K562 (cell line): Measurements from ENCODE around the gene NEU3. TPM values are rescaled to one million over a fixed set of nuclear protein-coding genes. Genes with fewer than 3 reads are reported as not detected.

Experiments used
- BCL6 ChIP-seq: fragments of 250-450 bp; sonication (Bioruptor Pico); IDR thresholded peaks from 2 replicates; pipeline ENCODE4 v1.4.0; 2020
- BHLHE40 ChIP-seq: IDR thresholded peaks from 2 replicates; pipeline ENCODE4 v1.6.1; 2011; ENCODE audit warnings: low read length, improper control_type of control experiment
- CAMTA2 ChIP-seq: fragments of 250-450 bp; sonication (Bioruptor Pico); conservative IDR thresholded peaks from 2 replicates; pipeline ENCODE4 v1.5.1; 2022
- ELF4 ChIP-seq: fragments of 450-650 bp; formaldehyde crosslinking; IDR thresholded peaks from 2 replicates; pipeline ENCODE4 v1.4.0; 2022; ENCODE audit warnings: missing genetic modification characterization
- ESRRA ChIP-seq: fragments of 450-650 bp; IDR thresholded peaks from 2 replicates; pipeline ENCODE4 v1.6.1; 2014; ENCODE audit warnings: low read depth, mild to moderate bottlenecking, moderate library complexity, borderline replicate concordance
- FOXJ2 ChIP-seq: fragments of 200-800 bp; sonication (Bioruptor generic); IDR thresholded peaks from 2 replicates; pipeline ENCODE4 v1.6.1; 2016; ENCODE audit warnings: missing genetic modification characterization, missing compliant biosample characterization
- FOXP1 ChIP-seq: sonication (generic); formaldehyde crosslinking; IDR thresholded peaks from 2 replicates; pipeline ENCODE4 v1.8.0; 2022; ENCODE audit warnings: mild to moderate bottlenecking, missing genetic modification reagents
- GTF2E2 ChIP-seq: fragments of 200-800 bp; sonication (Bioruptor generic); IDR thresholded peaks from 2 replicates; pipeline ENCODE4 v1.6.1; 2016; ENCODE audit warnings: missing genetic modification characterization, missing compliant biosample characterization
- HNRNPL ChIP-seq: fragments of 200-400 bp; formaldehyde crosslinking; IDR thresholded peaks from 2 replicates; pipeline ENCODE4 v1.6.1; 2017; ENCODE audit warnings: low read depth, mild to moderate bottlenecking, low read length
- MEF2A ChIP-seq: IDR thresholded peaks from 2 replicates; pipeline ENCODE4 v1.6.1; 2011; ENCODE audit warnings: low read depth, mild to moderate bottlenecking, low read length, moderate library complexity; ENCODE audit not compliant: control insufficient read depth
- NEUROD1 ChIP-seq: fragments of 150-350 bp; IDR thresholded peaks from 2 replicates; pipeline ENCODE4 v1.6.1; 2014; ENCODE audit warnings: borderline replicate concordance, low read length, low read depth; ENCODE audit not compliant: partially characterized antibody
- PTTG1 ChIP-seq: fragments of 450-650 bp; IDR thresholded peaks from 2 replicates; pipeline ENCODE4 v1.6.1; 2016; ENCODE audit warnings: low read depth, mild to moderate bottlenecking, missing genetic modification characterization, missing compliant biosample characterization
- RBM14 ChIP-seq: fragments of 200-400 bp; formaldehyde crosslinking; IDR thresholded peaks from 2 replicates; pipeline ENCODE4 v1.6.1; 2018; ENCODE audit warnings: low read depth, mild to moderate bottlenecking, low read length, moderate library complexity, borderline replicate concordance; ENCODE audit not compliant: insufficient read depth
- RUNX1 ChIP-seq: sonication (generic); IDR thresholded peaks from 2 replicates; pipeline ENCODE4 v1.6.1; 2016; ENCODE audit warnings: antibody characterized with exemption, low read depth
- SIX5 ChIP-seq, 2 experiments: IDR thresholded peaks; 2 replicates each; pipeline ENCODE4 v1.6.1; 2011; ENCODE audit warnings: low read length in 2 of 2, borderline replicate concordance in 1 of 2, low read depth in 1 of 2, mild to moderate bottlenecking in 1 of 2, moderate library complexity in 1 of 2; ENCODE audit not compliant: insufficient read depth in 1 of 2
- SP2 ChIP-seq: IDR thresholded peaks from 2 replicates; pipeline ENCODE4 v1.6.1; 2011; ENCODE audit warnings: mild to moderate bottlenecking, low read depth, low read length, moderate library complexity; ENCODE audit not compliant: poor library complexity, severe bottlenecking; ENCODE audit errors: extremely low read depth
- TCF7 ChIP-seq: sonication (generic); IDR thresholded peaks from 2 replicates; pipeline ENCODE4 v1.6.1; 2016; ENCODE audit warnings: antibody characterized with exemption, borderline replicate concordance
- U2AF2 ChIP-seq: fragments of 200-400 bp; formaldehyde crosslinking; optimal IDR thresholded peaks from 2 replicates; pipeline ENCODE3; 2017; ENCODE audit warnings: low read depth, mild to moderate bottlenecking, low read length
- ZFP1 ChIP-seq: fragments of 450-650 bp; formaldehyde crosslinking; IDR thresholded peaks from 2 replicates; pipeline ENCODE4 v1.4.0; 2020; ENCODE audit warnings: mild to moderate bottlenecking, mixed read lengths
- ZFPM2 ChIP-seq: fragments of 250-450 bp; sonication (Bioruptor Pico); IDR thresholded peaks from 2 replicates; pipeline ENCODE4 v1.5.1; 2022; ENCODE audit warnings: mild to moderate bottlenecking
- ZFX ChIP-seq: sonication (generic); formaldehyde crosslinking; IDR thresholded peaks from 2 replicates; pipeline ENCODE4 v1.8.0; 2022; ENCODE audit warnings: mild to moderate bottlenecking, missing genetic modification reagents, moderate library complexity
- ZNF146 ChIP-seq: IDR thresholded peaks from one replicate; pipeline ENCODE4 v1.6.1; 2018; ENCODE audit warnings: missing compliant biosample characterization; ENCODE audit not compliant: unreplicated experiment
- ZNF239 ChIP-seq: fragments of 250-450 bp; sonication (Bioruptor Pico); IDR thresholded peaks from 2 replicates; pipeline ENCODE4 v1.4.0; 2020; ENCODE audit warnings: mild to moderate bottlenecking
- ZNF436 ChIP-seq: fragments of 250-450, 450-650 bp; sonication (Bioruptor Pico); formaldehyde crosslinking; IDR thresholded peaks from 2 replicates; pipeline ENCODE4 v1.7.0; 2020; ENCODE audit warnings: mild to moderate bottlenecking
- ZNF695 ChIP-seq: fragments of 450-650 bp; formaldehyde crosslinking; IDR thresholded peaks from 2 replicates; pipeline ENCODE4 v1.4.0; 2020; ENCODE audit warnings: mild to moderate bottlenecking, moderate library complexity
- ZNF717 ChIP-seq: fragments of 250-450 bp; sonication (Bioruptor Pico); IDR thresholded peaks from 2 replicates; pipeline ENCODE4 v1.5.0; 2021
- polyA plus RNA-seq, 8 experiments: library from polyadenylated mRNA; depleted of rRNA in 4 of 8; stranded (reverse) in 5 of 8; unstranded in 3 of 8; fragments of >200 nt; fragmentation: Nextera tagmentation in 2 of 8; fragmentation: Illumina TruSeq in 1 of 8; extraction: Ambion mirVana in 2 of 8; extraction: Trizol in 1 of 8; gene quantifications; 2 replicates each; pipeline versions ENCODE4 v1.2.1 to v1.2.3, GENCODE V29; 2011 to 2014; ENCODE audit warnings: inconsistent platforms in 1 of 8, missing spikeins in 1 of 8
- total RNA-seq, 7 experiments: library from RNA; depleted of rRNA in 6 of 7; stranded (reverse); fragments of >200 nt in 6 of 7; fragmentation: Illumina TruSeq in 2 of 7; extraction: Trizol in 2 of 7; gene quantifications; 2 replicates each; pipeline versions ENCODE4 v1.2.1 to v1.2.3, GENCODE V29; 2011 to 2021; ENCODE audit warnings: low replicate concordance in 1 of 7
- TF ChIP-seq, protein P1 (sequence below), 2 experiments: IDR thresholded peaks; 2 replicates each; pipeline ENCODE4 v1.6.1; 2011; ENCODE audit warnings: borderline replicate concordance in 1 of 2, control low read depth in 1 of 2, low read depth in 1 of 2, low read length in 1 of 2, mild to moderate bottlenecking in 1 of 2, mixed read lengths in 1 of 2, moderate library complexity in 1 of 2; ENCODE audit not compliant: insufficient read depth in 1 of 2, insufficient read length in 1 of 2, poor library complexity in 1 of 2, severe bottlenecking in 1 of 2; ENCODE audit errors: extremely low read depth in 1 of 2
- TF ChIP-seq, protein P2 (sequence below), 2 experiments: fragments of 250-450 bp in 1 of 2; fragments of 450-650 bp in 1 of 2; sonication (Bioruptor Pico) in 1 of 2; IDR thresholded peaks; 2 replicates each; pipeline versions ENCODE4 v1.6.1 to v1.8.0; 2016 to 2021; ENCODE audit warnings: mild to moderate bottlenecking in 2 of 2, moderate library complexity in 2 of 2, missing compliant biosample characterization in 1 of 2, missing genetic modification characterization in 1 of 2

Gene NEU3
- total and polyA plus RNA-seq, 9 of the 15 experiments (the other 6 are each of a cell fraction or from before 2014, with no cell fraction given): 6.2 to 41.3 (median 31.1) TPM

DNA sequence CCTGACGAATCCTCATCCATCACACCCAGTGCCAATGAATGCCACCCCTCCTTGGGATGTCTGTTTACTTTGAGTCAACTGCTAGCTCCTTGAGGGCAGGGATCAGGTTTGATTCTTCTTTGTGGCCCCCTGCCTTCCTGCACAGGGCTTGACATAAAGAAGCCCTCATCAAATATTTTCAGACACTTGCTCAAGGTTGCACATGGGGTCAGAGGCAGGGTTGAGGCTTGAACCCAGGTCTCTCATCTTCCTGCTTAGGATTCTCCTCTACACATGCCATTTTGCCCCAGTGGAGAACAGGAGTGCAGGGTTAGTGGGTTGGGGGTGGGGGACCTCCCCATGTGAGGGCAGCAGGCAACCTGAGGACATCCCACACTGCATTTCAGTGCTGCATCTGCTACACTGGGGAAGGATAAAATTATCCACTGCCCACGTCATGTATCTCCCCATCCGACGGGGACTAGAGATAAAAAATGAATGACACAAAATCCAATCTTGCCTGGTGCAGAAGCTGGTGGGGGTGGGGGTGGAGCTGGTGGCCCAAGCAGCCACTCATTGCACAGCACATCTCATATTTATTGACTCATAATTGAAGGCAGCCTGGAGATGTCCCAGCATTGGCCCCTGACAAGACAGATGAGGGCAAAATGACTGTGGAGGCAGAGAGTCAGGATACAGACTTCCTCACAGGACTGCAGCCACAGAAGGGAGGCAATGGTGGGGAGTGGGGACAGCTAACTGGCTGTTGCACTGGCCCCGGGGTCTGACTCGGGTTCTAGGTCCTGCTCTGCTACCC, 41.3 kb downstream of the NEU3 start (continued):
- TF ChIP-seq BCL6 (CRISPR knock-in tag): no peak
- TF ChIP-seq ZNF717 (CRISPR knock-in tag): no peak
- TF ChIP-seq SIX5 (IDR thresholded peaks at IDR 0.05; ENCODE audit: borderline replicate concordance in 1 of 2, insufficient read depth in 1 of 2, low read depth in 1 of 2, low read length in 2 of 2): no peak
- no peak for TF ChIP-seq SP2
- TF ChIP-seq FOXP1 (CRISPR knock-in tag): no peak
- no peak for TF ChIP-seq ZNF436 (CRISPR knock-in tag)
- TF ChIP-seq ZNF239 (CRISPR knock-in tag): no peak
- no peak for TF ChIP-seq PTTG1
- TF ChIP-seq RUNX1: no peak
- no peak for TF ChIP-seq ZFX (CRISPR knock-in tag)
- TF ChIP-seq ZNF146: no peak
- TF ChIP-seq ESRRA: no peak
- TF ChIP-seq MEF2A: no peak
- no peak for TF ChIP-seq ZFP1 (CRISPR knock-in tag)
- no peak for TF ChIP-seq ELF4
- no peak for TF ChIP-seq RBM14
- no peak for TF ChIP-seq BHLHE40
- no peak for TF ChIP-seq FOXJ2 (tag)
- TF ChIP-seq CAMTA2 (CRISPR knock-in tag): no peak
- peak; percentile 54; the same call in 1 of the 2 replicates for TF ChIP-seq GTF2E2 (tag)
- TF ChIP-seq NEUROD1: no peak
- TF ChIP-seq U2AF2: no peak
- TF ChIP-seq, protein P1, sequence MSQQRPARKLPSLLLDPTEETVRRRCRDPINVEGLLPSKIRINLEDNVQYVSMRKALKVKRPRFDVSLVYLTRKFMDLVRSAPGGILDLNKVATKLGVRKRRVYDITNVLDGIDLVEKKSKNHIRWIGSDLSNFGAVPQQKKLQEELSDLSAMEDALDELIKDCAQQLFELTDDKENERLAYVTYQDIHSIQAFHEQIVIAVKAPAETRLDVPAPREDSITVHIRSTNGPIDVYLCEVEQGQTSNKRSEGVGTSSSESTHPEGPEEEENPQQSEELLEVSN (IDR thresholded peaks at IDR 0.05; ENCODE audit: borderline replicate concordance in 1 of 2, extremely low read depth in 1 of 2, insufficient read depth in 1 of 2, insufficient read length in 1 of 2, low read depth in 1 of 2, low read length in 1 of 2, poor library complexity in 1 of 2, severe bottlenecking in 1 of 2): no peak
- TF ChIP-seq HNRNPL: no peak
- no peak for TF ChIP-seq TCF7
- TF ChIP-seq, protein P2, sequence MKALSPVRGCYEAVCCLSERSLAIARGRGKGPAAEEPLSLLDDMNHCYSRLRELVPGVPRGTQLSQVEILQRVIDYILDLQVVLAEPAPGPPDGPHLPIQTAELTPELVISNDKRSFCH (CRISPR knock-in tag; IDR thresholded peaks at IDR 0.05): no peak
- TF ChIP-seq, protein P2 (tag; IDR thresholded peaks at IDR 0.05): no peak
- no peak for TF ChIP-seq ZNF695 (CRISPR knock-in tag)
- no peak for TF ChIP-seq ZFPM2 (CRISPR knock-in tag)
